GM12801 (cell line): ENCODE data around the gene C1orf56.

ENCODE experiments used
- CTCF ChIP-seq: IDR thresholded peaks from one replicate; pipeline ENCODE4 v1.5.1; 2011; ENCODE audit warnings: control low read depth; ENCODE audit not compliant: insufficient read length; ENCODE audit errors: extremely low read depth

Gene C1orf56

DNA sequence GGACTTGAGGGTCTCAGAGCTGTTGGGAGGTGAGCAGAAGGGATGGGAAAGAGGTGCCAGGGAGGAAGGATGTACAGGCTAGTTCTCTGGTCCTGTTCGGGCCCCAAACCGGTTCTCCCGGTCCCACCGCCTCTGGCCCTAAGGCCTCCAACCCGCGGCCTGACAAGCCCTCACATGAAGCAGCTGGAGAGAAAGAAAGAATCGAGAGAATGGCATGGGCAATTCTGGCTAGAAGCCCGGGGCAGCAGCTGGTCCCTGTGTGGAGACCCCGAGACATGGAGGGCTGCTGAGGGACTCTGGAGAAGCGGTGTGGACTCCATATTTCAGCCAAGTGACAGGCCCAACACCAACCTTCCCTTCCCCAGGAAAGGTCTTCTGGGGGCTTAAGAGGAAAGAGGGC is 11.1 kb downstream of the C1orf56 start:
- no peak for TF ChIP-seq CTCF

DNA sequence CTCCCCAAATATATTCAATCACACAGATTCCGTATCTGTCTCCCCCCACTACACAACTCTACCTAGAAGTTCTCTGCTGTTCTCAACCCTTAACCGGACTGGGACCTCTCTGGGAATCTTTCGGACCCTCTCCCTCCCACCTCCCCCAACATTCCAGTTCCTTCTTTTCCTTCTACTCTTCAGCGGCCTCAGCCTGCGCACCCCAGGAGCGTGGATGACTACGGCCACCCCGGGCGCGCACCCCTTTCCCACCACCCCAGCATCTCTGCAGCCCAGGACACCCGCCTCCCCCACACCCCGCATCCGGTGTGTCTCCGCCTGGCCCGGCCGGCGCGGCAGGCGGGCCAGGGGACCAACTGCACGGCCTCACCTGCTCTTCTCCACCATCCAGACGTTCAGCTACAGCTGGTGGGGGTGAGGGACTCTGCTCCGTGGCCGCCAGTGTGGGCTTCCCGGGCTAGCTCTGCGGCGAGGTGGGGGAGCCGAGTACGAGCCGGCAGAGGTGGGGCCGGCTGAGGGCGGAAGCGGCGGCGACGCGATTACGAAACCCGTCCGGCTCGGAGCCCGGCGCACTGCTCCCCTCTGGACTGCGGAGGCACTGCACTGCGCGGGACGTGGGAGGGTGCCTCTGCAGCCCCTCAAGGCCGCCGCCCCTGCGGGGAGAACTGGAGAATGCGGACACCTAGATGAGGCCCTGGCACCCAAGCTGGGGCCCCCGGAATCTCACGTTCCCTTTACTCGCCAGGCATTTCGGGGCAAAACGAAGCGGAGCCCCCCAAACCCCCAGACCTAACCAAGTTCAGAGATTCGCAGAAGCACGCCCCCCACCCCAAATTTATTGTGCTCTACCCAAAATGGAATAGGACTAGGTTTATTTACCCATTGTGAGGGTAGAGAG is 11.8 kb downstream of the C1orf56 start, which contains the start of gene CDC42SE1:
CDC42SE1 (minus strand) TSS at position 514 of the 898 bp plus-strand sequence. CDS start 3,892 bp downstream, outside the sequence.
- TF ChIP-seq CTCF, result no peak

DNA sequence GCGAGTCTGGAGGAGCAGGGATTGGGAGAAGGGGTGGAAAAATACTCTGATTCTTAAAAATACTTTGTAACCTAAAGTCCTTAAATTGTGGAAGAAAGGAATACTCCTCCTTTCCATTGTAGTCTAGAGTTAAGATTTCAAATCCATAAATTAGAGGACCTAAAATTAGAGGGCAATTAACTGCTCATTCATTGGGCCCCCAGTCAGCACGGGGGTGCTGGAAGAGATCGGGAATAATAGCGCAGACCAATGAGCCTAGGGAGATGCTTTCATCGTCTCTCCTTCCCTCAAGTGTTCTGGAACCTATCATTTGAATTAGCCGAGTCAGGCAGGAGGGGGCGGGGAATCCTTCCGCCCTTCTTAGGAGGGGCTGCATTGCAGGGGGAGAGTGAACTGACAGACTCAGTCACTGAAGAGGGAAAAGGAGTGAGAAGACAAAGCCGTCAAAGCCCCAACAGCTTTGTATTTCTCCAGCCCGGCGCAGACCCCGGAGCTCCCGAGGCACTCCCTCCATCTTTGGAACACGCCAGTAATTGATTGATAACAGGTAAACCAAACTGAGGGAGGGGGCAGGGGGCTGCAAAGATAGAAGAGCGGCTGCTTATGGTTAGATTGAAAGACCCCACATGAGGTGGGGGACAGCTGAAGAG is 12.6 kb downstream of the C1orf56 start, which contains the start of gene MLLT11:
MLLT11 (plus strand) TSS at position 391 of the 650 bp plus-strand sequence. CDS start 6,828 bp downstream, outside the sequence.
- TF ChIP-seq CTCF, result no peak

DNA sequence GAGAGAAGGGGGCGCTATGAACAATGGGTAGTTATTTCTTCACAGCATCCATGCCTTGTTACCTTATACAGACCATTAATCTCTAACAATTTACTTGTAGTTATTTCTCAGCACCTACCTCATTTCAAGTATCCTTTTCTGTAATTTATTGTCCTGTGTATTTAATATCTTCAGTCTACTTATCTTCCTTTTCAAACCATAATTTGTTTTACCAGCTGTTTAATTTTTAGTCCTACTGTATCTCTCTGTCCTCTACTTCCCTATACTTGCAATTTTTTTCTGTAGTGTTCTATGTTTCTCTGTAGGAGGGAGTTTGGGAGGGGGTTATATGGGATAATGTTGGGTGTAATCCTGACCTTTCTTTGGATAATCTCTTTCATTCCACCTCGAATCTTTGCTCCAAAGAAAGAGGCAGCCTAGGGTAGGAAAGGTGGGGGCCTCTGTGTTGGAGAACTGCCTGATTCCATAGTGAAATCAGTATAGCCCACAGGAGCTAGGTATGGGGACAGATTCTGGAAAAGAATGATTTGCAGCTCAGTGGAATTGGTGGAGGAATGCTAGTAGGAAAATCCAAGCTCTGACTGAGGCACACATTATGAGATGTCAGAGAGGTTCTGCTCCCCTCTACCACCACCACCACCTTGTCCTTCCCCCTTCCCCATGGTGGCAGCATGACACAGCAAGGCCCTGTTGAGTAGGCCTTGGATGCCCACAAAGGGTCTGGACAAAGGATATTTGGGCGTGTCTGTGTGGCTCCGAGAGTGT is 13.3 kb downstream of the C1orf56 start:
- TF ChIP-seq CTCF, result no peak

- no peak for TF ChIP-seq CTCF
These were observed 14.2 kb downstream of the C1orf56 start for GRCh38 chr1:151061704-151062103.

DNA sequence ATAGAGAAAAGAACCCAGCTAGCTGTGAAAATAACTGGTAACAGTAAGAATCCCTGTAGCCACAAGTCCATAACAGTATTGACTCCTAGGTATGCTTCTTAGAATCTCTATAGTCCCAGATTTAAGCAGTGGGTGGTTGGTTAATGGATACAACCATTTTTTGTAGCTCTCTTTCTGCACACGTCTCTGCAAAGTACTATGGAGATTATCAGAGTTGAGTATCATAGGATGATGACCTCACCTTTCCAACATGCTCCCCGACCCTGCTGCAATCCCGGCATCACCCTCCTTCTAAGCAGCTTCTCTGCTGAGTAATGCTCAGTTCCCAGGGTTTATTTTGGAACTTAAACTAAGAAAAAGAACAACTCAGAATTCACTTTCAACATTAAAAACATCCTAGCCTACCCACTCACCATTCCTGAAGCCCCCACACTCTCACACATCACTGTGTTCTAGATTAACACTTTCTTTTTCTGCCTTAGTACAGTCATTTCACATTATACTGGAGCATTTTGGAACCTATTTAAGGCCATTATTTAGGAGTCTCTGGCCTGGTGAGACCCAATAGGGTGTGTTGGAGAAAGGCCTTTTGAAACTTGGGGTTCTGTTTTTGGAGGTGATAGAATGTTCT is 15.3 kb downstream of the C1orf56 start:
- TF ChIP-seq CTCF, result no peak
